HG03442 (cell line): Measurements from ENCODE around the gene ENGASE.

ENCODE experiments used
- ATAC-seq: cut with Tn5 transposase; IDR thresholded peaks from one replicate; pipeline ENCODE4 v1.9.1; 2021; ENCODE audit warnings: mild to moderate bottlenecking, moderate library complexity; ENCODE audit not compliant: unreplicated experiment

Gene ENGASE

DNA sequence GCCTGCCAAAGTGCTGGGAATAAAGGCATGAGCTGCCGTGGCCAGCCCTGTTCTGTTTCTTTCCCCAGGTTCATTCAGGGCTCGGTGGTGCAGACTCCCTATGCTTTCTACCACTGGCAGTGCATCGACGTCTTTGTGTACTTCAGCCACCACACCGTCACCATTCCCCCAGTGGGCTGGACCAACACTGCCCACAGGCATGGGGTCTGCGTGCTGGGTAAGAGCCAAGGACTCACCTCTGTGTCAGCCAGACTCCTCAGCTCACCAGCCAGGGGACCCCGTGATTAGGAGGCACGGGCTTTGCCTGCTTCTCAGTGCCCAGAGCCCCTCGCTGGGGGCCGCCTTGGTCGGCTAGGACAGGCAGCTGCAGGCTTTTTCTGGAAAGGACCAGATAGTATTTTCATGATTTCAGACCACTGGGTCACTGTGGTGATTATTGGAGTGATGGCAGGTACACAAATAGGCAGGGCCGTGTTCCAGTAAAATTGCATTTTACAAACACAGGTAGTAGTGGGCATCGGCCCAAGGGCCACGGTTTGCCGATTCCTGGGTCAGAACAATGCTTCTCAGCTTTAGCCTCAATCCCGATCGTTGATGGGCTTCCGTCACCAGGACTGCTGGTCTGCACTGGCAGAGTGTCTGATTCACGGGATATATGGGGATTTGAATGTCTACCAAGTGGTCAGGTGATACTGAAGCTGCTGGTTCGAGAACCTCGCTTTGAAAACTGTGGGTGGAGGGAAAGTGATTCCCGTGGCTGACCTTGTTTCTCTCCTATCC, 5.0 kb downstream of the ENGASE start:
- no peak for ATAC-seq

DNA sequence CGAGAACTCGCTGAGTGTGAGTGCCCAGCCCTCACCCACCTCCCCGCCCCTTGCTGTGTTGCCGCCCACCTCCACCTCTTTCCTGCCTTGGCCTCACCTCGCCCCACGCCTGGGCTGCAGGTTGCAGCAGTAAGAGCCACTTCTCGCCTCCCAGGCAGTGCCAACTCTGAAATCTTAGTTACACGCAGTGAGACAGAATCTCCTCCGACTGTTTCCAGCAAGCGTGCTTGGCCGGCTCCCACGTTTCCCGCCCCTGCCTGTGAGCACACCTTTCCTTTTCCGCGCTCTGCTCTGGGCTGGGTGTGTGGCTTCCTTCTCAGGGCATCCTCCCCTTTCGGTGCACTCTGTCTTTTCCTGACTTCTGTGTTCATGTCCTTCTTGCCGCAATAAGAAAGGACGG, 5.7 kb downstream of the ENGASE start:
- ATAC-seq = no peak

DNA sequence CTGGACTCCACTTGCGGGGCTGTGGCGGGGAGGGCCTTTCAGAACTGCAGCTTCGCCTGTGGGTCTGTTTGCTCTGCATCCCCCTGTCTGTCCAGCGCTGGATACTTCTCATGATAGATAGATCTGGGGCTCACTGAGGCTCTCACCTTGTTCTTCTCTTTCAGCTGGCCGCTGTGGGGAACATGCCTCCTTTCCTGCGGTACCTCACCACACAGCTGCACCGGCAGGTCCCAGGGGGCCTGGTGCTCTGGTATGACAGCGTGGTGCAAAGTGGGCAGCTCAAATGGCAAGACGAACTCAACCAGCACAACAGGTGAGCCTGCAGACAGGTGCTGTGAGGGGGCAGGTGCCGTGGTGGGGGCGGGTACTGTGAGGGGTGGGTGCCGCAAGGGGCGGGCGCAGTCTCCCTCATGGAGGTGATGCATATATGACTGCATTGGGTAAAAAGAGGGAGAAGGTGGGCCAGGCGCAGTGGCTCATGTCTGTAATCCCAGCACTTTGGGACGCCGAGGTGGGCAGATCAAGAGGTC, 6.2 kb downstream of the ENGASE start:
- ATAC-seq = no peak

DNA sequence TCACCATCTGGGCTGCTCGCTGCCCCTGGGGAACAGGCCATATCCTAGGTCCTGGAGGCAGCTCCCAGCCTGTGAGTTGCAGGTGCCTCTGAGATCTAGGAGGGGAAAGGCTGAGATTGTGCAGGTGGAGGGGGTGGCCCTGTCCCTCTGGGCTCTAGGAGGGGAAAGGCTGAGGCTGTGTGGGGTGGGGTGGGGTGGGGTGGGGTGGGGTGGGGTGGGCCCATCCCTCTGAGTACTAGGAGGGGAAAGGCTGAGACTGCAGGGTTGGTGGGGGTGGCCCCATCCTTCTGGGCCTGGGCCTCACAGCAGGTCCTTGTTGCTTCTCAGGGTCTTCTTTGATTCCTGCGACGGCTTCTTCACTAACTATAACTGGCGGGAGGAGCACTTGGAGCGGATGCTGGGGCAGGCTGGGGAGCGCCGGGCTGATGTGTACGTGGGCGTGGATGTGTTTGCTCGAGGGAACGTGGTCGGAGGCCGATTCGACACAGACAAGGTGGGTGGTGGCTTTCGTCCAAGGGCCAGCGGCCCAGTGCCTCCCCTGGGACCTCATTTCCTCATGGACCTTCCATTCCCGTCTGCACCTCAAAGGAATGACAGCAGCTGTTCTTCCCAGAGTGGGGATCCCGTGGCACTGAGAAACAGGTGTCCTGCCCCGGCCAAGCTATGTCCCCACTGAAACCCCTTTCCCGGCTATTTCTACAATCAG, 7.1 kb downstream of the ENGASE start:
- ATAC-seq = no peak

DNA sequence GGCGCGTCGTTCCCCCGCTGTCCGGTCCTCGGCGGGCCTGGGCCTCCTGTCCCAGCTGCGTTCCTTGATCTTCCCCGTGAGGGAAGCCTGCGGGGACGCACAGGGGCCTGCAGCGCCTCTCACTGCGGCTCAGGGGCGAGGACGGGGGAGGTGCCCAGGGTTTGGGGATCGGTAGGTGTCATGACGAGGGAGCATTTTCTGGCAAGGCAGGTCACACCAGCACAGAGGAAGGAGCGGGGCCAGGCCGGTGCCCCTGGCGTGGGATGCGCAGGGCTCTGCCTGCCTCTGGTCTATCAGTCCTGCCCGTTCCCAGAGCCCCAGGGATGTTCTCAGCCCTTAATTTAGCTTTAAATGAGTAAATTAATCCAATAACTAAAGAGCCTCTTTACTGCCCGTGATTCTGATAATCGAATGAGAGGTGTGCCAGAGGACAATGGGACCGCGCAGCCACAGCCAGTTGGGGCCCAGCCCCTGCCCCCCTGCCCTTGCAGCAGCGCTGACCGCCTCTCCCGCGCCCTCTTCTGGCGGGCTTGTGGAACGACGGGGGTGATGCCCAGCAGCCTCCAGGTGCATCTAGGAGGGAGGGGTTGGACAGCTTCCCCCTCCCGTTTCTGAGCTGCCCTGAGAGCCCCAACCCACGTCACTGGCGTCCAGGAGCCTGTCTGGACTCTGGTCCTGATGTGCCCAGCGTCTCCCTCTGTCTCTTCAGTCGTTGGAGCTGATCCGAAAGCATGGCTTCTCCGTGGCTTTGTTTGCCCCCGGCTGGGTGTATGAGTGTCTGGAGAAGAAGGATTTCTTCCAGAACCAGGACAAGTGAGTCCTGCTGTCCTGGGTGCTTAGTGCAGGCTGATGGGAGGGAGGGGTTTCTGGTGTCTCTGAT, 7.9 kb downstream of the ENGASE start:
- no peak for ATAC-seq

DNA sequence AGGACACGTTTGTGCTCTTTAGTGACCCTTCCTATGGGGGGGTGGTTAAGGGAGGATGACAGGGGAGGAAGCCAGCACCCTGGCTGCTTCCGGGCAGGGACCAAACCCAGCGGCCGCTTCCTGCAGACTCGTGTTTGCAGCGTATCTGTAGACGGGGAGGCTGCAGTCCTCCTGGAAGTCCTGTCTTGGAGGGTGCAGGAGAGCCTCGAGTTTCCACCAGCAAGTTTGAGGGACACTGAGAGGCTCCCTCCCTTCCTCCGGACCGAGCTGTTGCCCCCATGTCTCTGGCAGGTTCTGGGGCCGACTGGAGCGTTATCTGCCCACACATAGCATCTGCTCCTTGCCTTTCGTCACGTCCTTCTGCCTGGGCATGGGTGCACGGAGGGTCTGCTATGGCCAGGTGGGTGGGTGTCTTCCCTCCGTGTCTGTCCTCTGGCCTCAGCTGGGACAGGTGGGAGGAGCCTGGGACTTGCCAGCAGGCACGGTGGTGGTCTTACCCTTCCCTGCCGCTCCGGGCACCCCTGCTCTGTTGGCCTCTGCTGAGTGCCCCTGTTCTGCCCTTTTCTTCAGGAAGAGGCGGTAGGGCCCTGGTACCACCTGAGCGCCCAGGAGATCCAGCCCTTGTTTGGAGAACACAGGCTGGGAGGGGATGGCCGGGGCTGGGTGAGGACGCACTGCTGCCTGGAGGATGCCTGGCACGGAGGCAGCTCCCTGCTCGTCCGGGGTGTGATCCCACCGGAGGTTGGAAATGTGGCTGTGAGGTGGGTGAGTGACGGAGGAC, 8.8 kb downstream of the ENGASE start:
- no peak for ATAC-seq

DNA sequence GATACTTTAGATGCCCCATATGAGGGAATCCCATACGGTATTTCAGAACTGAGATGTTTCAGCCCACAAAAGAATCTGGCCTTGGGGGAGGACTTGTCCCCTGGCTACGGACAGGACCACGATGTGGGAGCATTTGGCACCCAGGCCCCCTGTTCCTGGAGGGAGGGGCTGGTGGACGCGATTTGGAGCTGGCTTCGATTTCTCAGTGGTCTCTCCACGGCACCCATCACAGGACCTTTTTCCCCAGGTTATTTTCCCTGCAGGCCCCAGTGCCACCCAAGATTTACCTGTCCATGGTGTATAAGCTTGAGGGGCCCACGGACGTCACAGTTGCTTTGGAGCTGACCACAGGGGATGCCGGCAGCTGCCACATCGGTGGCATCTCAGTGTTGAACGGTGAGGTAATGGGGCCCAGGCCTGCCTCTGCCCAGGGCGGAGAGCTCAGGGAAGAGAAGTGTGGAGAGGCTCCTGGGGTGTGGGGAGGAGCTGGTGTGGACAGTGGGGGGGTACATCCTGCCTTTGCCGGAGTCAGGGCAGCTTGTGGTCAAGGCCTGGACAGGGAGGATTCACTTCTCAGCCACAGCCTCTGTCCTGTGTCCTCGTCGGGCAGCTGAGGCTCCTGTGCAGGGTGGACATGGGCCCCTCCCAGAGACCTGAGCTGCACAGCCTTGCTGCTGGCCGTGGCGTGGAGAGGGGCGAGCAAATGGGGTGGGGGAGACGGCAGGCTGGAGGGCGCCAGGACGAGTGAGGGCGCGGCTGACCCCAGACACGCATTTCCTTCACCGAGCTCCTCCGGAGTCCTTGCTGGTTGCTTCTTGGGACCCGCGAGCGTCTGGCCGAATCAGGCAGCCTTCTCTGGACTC, 9.9 kb downstream of the ENGASE start:
- ATAC-seq = no peak

DNA sequence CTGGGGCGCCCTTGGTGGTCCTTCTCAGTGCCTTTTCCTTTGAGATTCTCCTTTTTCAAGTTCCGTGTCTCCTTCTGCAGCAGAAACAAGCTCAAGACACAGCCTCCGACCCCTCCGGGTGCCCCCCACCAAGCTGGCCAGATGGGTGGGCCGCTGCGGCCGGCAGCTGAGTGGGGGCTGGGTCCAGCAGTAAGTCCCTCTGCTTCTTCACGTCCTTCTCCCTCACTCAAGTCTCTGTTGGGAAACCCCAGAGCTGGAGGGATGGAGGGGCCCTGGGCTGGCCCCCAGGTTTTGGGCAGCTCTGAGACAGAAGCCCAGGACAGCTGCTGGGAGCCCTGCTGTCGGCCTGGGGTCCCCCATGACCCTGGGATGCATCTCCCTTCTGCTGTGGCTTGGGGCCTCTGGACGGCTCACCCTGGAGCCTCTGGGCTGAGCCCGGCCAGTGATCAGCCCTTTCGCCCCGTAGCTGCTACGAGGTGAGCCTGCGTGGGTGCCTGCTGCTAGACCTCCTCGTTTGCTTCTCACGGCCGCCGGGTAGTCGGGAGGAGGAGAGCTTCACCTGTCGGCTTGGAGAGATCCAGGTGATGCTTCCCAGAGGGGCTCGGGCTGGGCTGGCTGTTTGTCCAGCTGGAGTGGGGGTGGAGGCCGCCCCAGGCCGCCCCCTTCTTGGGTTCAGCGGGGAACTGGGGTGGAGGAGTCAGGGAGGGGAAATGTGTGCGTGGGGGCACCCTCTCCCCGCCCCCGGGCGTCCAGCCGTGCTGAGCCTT, 10.7 kb downstream of the ENGASE start:
- ATAC-seq = no peak

DNA sequence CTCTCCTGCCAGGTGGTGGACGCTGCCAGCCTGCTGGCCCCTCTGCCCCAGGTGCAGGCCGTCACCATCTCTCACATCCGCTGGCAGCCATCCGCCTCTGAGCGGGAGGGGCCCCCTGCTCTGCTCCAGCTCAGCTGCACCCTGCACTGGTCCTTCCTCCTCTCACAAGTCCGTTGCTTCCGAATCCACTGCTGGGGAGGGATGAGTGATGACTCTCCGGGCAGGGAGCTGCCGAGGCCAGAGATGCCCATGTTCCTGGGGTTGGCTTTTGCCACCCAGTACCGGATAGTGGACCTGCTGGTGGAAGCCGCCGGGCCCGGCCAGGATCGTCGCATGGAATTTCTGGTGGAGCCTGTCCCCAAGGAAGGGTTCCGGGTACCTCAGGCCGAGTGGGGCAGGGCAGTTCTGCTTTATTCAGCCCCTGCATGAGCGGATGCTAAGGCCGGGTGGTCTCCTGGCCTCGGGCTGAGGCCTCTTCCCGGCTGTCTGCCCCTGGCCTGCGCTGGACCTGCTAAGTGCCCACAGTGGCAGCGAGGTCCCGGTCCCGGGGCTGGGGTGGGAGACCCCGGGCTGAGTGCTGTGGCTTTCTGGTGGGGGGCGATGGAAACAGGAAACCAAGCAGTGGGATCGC, 11.4 kb downstream of the ENGASE start:
- ATAC-seq = no peak

DNA sequence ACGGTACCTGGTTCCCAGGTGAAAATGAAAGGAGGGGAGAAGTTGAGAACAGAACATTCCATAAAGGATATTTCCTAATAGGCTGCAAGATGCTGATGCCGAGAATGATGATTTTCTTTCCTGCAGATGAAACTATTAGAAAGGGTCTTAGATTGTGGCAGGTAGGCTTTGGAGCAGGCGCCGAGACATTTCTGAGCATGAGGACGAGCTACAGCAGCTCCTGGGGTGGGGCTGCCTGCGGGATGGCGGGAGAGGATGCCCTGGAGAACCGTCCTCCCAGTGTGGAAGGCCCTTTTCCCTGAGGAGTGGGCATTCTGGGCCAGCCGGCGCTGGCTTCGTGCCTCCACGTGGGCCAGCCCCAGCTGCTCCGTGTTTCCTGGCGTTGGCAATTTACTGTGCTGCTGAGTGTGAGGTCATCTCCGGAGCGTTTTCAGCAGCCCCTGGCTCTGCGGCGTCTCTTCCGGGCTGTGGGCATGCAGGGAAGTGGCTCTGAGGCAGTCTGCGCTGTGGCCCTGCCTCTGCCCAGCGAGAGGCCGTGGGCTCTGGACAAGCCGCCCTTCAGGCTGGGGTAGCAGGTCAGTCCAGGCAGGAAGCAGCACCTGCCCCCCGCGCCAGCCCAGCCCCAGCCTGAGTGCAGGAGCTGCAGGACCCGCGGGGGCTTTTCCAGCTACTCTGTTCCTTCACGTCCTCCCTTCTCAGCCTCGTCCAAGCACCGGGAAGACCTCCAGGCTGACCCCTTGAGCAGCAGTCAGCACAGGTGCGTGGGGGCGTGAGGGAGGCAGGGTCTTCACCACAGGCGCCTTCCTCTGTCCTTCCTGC, 12.2 kb downstream of the ENGASE start:
- no peak for ATAC-seq

DNA sequence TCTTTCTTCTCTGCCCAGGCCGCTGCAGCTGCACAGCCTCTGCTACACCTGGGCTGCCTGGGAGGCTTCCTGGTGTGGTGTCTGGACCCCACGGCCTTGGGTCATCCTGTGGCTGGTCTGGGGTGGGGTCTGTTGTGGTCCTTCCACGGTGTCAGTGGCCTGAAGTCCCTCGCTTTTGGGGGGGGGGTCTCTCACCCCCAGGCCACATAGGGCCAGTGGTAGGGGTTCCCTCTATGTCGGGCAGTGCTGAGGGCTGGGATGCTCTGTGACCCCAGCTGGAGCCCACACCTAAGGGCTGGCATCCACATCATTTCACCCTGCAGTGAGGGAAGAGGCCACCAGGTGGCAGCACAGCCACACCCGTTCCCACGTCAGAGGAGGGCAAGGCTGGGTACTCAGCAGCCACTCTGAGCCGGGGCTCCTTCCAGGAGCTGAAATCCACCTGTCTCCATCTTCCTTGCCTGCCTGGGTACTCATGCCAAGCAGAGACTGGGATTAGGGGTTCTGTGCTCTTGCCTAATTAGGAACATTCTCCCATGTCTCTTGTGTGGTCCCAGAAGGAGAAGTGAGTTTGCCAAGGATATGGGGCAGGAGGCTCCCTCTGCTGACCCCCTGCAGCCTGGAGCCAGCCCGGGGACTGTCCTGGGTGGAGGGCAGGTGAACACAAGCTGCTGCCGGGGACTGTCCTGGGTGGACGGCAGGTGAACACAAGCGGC, 13.0 kb downstream of the ENGASE start:
- no peak for ATAC-seq

DNA sequence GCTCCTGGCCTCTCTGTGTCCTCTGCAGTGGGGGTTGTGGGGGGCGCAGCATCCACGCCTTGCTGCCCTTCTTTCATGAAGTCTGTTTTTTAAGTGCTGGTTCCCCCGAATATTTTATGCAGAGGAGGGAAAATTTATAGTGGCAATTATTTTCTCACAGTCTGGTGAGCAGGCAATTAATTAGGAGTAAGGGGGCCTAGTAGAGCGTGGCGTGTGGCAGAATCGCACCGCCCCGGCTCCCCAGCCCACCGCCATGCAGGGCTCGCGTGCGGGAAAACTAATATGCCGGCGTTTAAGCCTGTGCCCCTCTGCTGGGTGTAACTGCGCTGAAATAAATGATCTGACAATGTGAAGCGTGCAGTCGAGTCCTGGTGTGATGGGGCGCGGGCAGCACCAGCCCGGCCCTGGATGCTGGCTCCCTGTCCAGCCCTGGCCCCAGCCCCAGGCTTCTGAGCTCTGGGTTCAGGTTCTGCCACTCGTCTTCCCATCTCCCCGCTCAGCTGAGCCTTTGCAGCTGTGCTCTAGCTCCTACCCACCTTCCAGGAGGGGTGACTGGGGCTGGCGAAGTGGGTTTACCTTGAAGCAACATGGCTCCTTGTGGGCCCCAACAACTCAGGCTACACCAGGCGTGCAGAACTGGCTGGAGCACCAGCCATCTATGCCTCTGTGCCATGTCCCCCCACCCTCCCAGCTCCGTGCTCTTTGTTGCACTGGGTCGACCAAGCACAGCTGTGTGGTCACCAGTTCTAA, 13.8 kb downstream of the ENGASE start:
- ATAC-seq = no peak

DNA sequence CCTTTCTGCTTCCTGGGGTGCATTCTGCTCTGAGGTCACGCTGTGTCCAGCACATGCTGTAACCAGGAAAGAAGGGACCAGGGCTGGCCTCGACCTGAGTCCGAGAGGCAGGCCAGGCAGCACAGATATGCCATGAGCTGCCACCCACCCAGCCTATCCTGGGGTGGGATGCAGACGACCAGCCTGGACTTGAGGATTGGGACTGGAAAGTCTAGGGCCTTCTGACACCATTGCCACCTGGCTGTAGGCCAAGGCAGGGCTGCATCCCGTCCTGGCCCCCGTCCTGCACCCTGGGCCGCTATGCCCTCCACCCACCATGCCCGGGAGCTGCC, 14.3 kb downstream of the ENGASE start:
- ATAC-seq = no peak

DNA sequence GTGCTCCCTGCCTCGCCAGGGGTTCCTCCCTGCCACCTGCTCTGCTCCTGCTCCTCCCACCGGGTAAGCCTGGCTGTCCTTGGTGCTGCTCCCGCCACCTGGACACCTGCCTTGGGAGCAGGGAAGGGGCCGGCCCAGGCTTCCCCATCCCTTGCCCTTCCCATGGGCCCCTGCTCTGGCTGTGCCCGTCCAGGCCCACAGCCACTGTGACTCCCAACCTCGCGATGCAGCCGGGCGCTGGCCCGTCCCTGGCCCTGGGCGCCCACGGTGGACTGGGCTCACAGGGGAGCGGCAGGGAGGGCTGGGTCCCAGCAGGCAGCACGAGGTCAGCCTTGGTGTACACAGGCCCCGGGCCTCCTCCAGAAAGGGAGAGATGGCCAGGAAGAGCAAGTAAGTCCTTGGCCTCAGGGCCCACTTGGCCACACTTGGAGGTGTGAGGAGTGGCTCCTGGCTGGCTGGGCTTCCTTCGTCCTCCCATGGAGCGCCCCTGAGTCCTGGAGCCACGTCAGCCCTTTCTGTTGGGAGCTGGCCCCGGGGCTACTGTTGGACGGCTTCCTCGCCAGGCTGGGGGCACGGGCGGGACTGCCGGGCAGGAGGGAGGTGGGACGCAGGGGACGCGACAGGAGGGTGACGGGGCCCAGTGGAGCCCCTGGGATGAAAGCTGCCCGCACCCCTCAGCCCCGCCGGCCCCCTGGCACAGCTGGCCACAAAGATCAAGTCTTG, 15.3 kb downstream of the ENGASE start:
- ATAC-seq = no peak

DNA sequence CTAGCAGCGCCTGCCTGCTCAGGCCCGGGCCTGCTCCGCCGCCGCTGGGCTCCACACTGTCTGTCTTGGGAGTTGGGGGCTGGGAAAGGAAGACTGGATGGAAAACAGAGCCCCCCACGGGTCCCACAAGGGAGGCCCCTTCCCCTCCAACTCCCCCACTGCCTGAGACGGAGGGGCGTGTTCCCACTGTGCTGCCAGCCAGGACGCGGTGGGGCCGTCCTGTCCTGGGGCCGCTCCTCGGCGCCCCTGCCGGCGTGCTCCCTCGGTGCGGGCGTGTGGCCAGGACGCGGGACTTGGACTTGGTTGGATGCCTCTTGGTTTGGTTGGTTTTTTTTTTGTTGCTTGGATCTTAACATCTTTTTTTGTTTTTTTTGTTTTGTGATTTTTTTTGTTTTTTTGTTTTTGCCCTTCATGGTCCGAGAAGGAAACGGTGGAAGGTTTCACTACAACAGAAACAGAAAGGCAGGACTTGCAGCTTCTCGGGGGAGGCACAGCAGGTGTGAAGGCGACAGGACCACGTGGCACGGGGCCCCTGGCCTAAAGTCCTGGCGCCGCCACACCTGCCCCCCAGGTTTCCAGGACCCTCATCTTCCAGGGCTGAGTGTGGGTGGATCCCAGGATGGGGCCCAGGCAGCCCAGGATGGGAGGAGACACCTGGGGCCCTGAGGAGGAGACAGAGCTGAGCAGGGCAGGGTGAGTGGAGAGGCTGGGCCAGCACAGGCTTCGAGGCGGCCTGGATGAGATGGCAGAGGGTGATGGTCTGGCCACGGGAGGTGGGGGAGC, 16.0 kb downstream of the ENGASE start:
- ATAC-seq = no peak
